Calu3 (cell line): ENCODE measurements around the gene COPG2. TPM values are rescaled to one million over a fixed set of nuclear protein-coding genes. Genes with fewer than 3 reads are reported as not detected.
A peak's percentile ranks its signal among the peaks of the same experiment; 100 is the strongest.

ENCODE experiments used
- BruUV-seq: library from RNA; stranded (reverse); fragments of 400-500 nt; replicated peaks from 2 replicates; lab custom pipeline; 2021; lab: Mats Ljungman, UMichigan
- CTCF ChIA-PET: fragments of 300-600 bp; sonication (Branson Sonifier 250); formaldehyde crosslinking; loops from one replicate; lab custom pipeline; 2022; ENCODE audit warnings: antibody characterized with exemption; lab: Charles Lee
- DNase-seq: peaks from one replicate; pipeline ENCODE4 v3.0.0; 2022
- H3K27ac Mint-ChIP-seq: one replicate; pipeline ENCODE4 v1.8.0; 2022; ENCODE audit warnings: mixed read lengths; ENCODE audit not compliant: unreplicated experiment
- H3K27me3 Mint-ChIP-seq: one replicate; pipeline ENCODE4 v1.8.0; 2022; ENCODE audit warnings: mixed read lengths; ENCODE audit not compliant: unreplicated experiment
- H3K36me3 Mint-ChIP-seq: one replicate; pipeline ENCODE4 v1.8.0; 2022; ENCODE audit warnings: mild to moderate bottlenecking, moderate library complexity, mixed read lengths; ENCODE audit not compliant: insufficient read depth, unreplicated experiment
- H3K4me1 Mint-ChIP-seq: one replicate; pipeline ENCODE4 v1.8.0; 2022; ENCODE audit warnings: mild to moderate bottlenecking, low read depth, mixed read lengths; ENCODE audit not compliant: unreplicated experiment
- H3K4me3 Mint-ChIP-seq: one replicate; pipeline ENCODE4 v1.8.0; 2022; ENCODE audit warnings: mild to moderate bottlenecking, low read depth, moderate library complexity, mixed read lengths; ENCODE audit not compliant: unreplicated experiment
- H3K9me3 Mint-ChIP-seq: one replicate; pipeline ENCODE4 v1.8.0; 2022; ENCODE audit warnings: low read depth, mixed read lengths; ENCODE audit not compliant: unreplicated experiment
- CTCF ChIP-seq: fragments of 200-600 bp; IDR thresholded peaks from one replicate; pipeline ENCODE4 v1.8.0; 2022; ENCODE audit warnings: antibody characterized with exemption; ENCODE audit not compliant: unreplicated experiment
- intact Hi-C: fragments of 100-400 bp; cut with micrococcal nuclease; formaldehyde crosslinking; loops from one replicate; pipeline ENCODE4 v1.10.0; 2022; ENCODE audit not compliant: unreplicated experiment
- total RNA-seq: library from RNA; stranded (reverse); gene quantifications from 2 replicates; pipeline ENCODE4 v1.2.3, GENCODE V29; 2022

The COPG2 gene
- total RNA-seq, 1 experiment from 2014 or later: 18.2 TPM

GRCh38 chr7:130486114-130486953 is 182.2 kb downstream of the COPG2 start:
- peaks cover 46% of the 10 kb centered on the region for H3K4me1 Mint-ChIP-seq
- BruUV-seq: no TSS peak
- peaks cover 8% of the 10 kb centered on the region for H3K27me3 Mint-ChIP-seq
- CTCF ChIA-PET: no interaction called here
- DNase-seq: peak; percentile 87
- peaks cover 27% of the 10 kb centered on the region for H3K36me3 Mint-ChIP-seq
- peak overlapping the region; percentile 43 for H3K27ac Mint-ChIP-seq
- intact Hi-C loops: loop anchor here (5.0 to 10.0 kb wide), 2 partner anchors 244 to 412 kb away; partner anchors contain the start of gene KLHDC10
- peaks cover 3% of the 10 kb centered on the region for H3K9me3 Mint-ChIP-seq
- H3K4me3 Mint-ChIP-seq: peak overlapping the region; percentile 89
- peak; percentile 87 for TF ChIP-seq CTCF

GRCh38 chr7:130485734-130486113 is 182.8 kb downstream of the COPG2 start:
- Mint-ChIP-seq H3K9me3 (peaks cover 3% of the 10 kb centered on the region), H3K36me3 (peaks cover 22% of the 10 kb centered on the region), H3K4me3 (peak overlapping the region; percentile 89), H3K27me3 (peaks cover 8% of the 10 kb centered on the region), H3K4me1 (peaks cover 42% of the 10 kb centered on the region), H3K27ac (peak overlapping the region; percentile 43)
- CTCF ChIA-PET: no interaction called here
- no TSS peak for BruUV-seq
- DNase-seq: no peak
- intact Hi-C loops: loop anchor here (5.0 to 10.0 kb wide), 2 partner anchors 243 to 411 kb away; partner anchors contain the start of gene KLHDC10
- no peak for TF ChIP-seq CTCF

GRCh38 chr7:130483031-130483430 is 185.5 kb downstream of the COPG2 start:
- no peak overlapping the region for H3K27ac Mint-ChIP-seq
- peaks cover 9% of the 10 kb centered on the region for H3K27me3 Mint-ChIP-seq
- no peak for DNase-seq
- no TSS peak for BruUV-seq
- intact Hi-C loops: loop anchor here (10.0 kb wide), 1 partner anchor 408 kb away; the partner anchor contains the start of gene KLHDC10
- H3K36me3 Mint-ChIP-seq: peaks cover 22% of the 10 kb centered on the region
- TF ChIP-seq CTCF: no peak
- CTCF ChIA-PET: no interaction called here
- peaks cover 26% of the 10 kb centered on the region for H3K4me1 Mint-ChIP-seq
- peaks cover 3% of the 10 kb centered on the region for H3K9me3 Mint-ChIP-seq
- H3K4me3 Mint-ChIP-seq: no peak overlapping the region

- H3K36me3 Mint-ChIP-seq: peaks cover 18% of the 10 kb centered on the region
- no peak for TF ChIP-seq CTCF
- no peak overlapping the region for H3K4me3 Mint-ChIP-seq
- BruUV-seq: no TSS peak
- H3K27ac Mint-ChIP-seq: no peak overlapping the region
- peaks cover 3% of the 10 kb centered on the region for H3K9me3 Mint-ChIP-seq
- intact Hi-C loops: loop anchor here (10.0 kb wide), 1 partner anchor 407 kb away; the partner anchor contains the start of gene KLHDC10
- CTCF ChIA-PET: no interaction called here
- H3K27me3 Mint-ChIP-seq: peaks cover 20% of the 10 kb centered on the region
- H3K4me1 Mint-ChIP-seq: peaks cover 20% of the 10 kb centered on the region
- DNase-seq: no peak
These were observed 186.7 kb downstream of the COPG2 start for GRCh38 chr7:130481898-130482297.
